WERI-Rb-1 (cell line): Measurements from ENCODE around the gene DNAH5.

Experiments used
- DNase-seq: peaks from one replicate; pipeline ENCODE4 v3.0.0-alpha.2; 2020
- H3K27ac ChIP-seq: fragments of 250-450 bp; sonication (Bioruptor Pico); 2 replicates; pipeline ENCODE4 v1.5.1; 2020; ENCODE audit warnings: mild to moderate bottlenecking, moderate library complexity
- H3K27me3 ChIP-seq: fragments of 250-450 bp; sonication (Bioruptor Pico); 2 replicates; pipeline ENCODE4 v1.5.1; 2021; ENCODE audit warnings: mild to moderate bottlenecking, low read depth, moderate library complexity; ENCODE audit not compliant: insufficient read depth, severe bottlenecking
- H3K36me3 ChIP-seq: fragments of 250-450 bp; sonication (Bioruptor Pico); 2 replicates; pipeline ENCODE4 v1.5.1; 2020; ENCODE audit warnings: mild to moderate bottlenecking, moderate library complexity
- H3K4me3 ChIP-seq: 2 replicates; pipeline ENCODE4 v1.5.1; 2011; ENCODE audit warnings: low read depth, mild to moderate bottlenecking, control low read depth, low read length
- H3K9me3 ChIP-seq: fragments of 250-450 bp; sonication (Bioruptor Pico); 2 replicates; pipeline ENCODE4 v1.5.1; 2021; ENCODE audit warnings: mild to moderate bottlenecking, moderate library complexity; ENCODE audit not compliant: severe bottlenecking
- TF ChIP-seq, protein P1 (sequence below): IDR thresholded peaks from 2 replicates; pipeline ENCODE4 v1.5.1; 2011; ENCODE audit warnings: low read depth, mild to moderate bottlenecking, control low read depth, inconsistent platforms, low read length

DNAH5 gene

DNA sequence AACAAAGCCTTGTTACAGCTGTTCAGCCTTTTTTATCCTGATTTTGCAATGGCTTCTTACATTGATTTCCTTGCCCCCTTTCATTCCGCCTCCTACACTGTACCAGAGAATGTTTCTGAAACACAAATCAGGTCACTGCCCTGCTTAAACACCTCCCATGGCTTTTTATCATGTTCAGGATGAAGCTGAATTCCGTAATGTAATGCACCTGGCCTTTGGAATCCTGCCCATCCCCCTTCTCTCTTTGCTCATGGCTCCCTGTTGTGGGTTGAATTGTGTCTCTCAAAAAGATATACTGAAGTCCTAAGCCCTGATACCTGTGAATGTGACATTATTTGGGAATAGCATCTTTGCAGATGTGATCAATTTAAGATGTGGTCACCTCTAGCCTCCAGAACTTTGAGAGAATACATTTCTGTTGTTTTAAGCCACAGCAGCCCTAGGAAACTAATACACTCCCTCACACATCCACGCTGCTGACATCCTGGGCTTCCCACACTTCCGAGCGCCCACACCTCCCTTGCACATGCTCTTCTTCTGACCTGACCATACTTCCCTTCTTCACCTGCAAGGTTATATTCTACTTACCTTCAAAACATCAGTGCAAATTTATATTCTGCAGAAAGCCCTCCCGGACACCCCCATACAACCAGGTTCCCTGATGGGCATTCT, 101.2 kb downstream of the DNAH5 start:
- Histone ChIP-seq H3K4me3 (no peak overlapping the region), H3K36me3 (no peaks in the 10 kb centered on the region), H3K27me3 (no peaks in the 10 kb centered on the region), H3K9me3 (no peaks in the 10 kb centered on the region), H3K27ac (no peak overlapping the region)
- TF ChIP-seq, protein P1, sequence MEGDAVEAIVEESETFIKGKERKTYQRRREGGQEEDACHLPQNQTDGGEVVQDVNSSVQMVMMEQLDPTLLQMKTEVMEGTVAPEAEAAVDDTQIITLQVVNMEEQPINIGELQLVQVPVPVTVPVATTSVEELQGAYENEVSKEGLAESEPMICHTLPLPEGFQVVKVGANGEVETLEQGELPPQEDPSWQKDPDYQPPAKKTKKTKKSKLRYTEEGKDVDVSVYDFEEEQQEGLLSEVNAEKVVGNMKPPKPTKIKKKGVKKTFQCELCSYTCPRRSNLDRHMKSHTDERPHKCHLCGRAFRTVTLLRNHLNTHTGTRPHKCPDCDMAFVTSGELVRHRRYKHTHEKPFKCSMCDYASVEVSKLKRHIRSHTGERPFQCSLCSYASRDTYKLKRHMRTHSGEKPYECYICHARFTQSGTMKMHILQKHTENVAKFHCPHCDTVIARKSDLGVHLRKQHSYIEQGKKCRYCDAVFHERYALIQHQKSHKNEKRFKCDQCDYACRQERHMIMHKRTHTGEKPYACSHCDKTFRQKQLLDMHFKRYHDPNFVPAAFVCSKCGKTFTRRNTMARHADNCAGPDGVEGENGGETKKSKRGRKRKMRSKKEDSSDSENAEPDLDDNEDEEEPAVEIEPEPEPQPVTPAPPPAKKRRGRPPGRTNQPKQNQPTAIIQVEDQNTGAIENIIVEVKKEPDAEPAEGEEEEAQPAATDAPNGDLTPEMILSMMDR = no peak
- DNase-seq = no peak

DNA sequence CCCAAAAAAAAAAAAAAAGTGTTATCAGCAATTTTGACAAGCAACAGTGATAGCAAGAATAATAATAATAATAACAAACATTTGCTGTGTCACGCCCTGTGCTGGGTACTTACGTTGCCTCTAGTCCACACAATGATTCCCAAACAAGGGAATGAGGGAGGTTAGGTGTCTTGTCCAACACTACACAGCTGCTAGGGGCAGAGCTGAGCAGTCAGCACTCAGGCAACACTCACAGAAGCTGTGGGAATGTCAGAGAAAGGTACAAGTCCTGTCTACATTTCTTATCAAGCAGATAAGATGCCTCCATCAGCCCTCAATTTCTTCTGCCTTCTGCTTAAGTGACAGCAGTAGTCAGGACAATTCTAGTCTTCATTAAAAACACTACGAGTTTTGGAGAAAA, 111.0 kb downstream of the DNAH5 start:
- Histone ChIP-seq H3K27me3 (no peaks in the 10 kb centered on the region), H3K9me3 (no peaks in the 10 kb centered on the region), H3K36me3 (no peaks in the 10 kb centered on the region), H3K27ac (no peak overlapping the region), H3K4me3 (no peak overlapping the region)
- no peak for DNase-seq
- TF ChIP-seq, protein P1 = no peak

DNA sequence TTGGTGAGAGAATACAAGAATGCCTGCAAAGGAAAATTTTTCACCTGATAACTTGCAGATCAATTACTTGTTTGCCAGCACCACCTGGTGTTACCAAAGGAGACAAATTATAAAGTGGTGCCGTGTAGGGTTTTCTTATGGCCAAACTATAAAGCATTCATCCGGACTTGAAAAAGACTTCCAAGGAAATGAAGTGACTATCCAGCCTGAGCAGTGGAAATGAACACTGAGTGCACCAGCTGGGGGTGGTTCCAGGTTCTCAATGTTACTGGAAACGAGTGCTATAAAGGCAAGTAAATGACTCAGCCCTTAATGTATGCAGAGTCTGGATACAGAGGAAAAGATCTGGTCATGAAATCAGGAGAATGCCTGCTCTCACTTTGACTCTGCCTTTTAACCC, 113.1 kb downstream of the DNAH5 start:
- Histone ChIP-seq H3K27me3 (no peaks in the 10 kb centered on the region), H3K4me3 (no peak overlapping the region), H3K27ac (no peak overlapping the region), H3K36me3 (no peaks in the 10 kb centered on the region), H3K9me3 (no peaks in the 10 kb centered on the region)
- no peak for DNase-seq
- TF ChIP-seq, protein P1 = no peak

DNA sequence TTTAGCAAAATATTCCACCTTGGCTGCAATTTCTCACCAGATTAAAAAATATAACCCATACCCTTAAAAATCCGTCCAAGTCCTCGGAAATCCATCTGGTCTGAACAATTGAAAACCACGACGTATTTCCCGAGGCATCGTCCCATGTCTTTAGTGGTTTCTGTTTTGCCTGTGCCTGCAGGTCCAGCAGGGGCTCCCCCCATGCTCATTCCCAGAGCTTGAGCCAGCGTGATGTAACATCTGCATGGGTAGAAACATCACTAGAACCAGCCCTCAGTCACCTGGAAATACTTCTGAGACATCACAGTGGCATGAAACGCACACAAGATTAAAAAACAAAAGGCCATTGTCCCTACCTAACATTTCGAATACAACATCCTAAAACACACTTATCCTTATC, 114.0 kb downstream of the DNAH5 start:
- no peak for DNase-seq
- no peaks in the 10 kb centered on the region for H3K9me3 ChIP-seq
- TF ChIP-seq, protein P1 = no peak
- no peaks in the 10 kb centered on the region for H3K36me3 ChIP-seq
- no peak overlapping the region for H3K4me3 ChIP-seq
- H3K27ac ChIP-seq = no peak overlapping the region
- no peaks in the 10 kb centered on the region for H3K27me3 ChIP-seq

DNA sequence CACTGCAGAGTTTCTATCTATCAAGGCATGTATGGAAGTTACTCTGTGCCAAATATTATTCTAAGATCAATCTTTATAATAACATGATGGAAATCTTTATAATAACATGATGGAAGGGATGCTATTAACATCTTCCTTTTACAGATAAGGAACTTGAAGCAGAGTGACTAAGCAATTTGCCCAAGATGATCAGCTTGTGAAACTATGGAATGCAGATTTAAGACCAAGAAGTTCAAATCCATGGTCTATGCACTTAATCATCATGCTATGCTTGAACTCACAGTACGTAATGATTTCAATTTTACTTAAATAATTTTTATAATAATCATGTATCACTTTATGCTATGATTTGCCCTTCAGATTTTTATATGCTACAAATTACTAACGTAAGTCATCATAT, 123.1 kb downstream of the DNAH5 start:
- no peaks in the 10 kb centered on the region for H3K36me3 ChIP-seq
- no peak overlapping the region for H3K27ac ChIP-seq
- H3K4me3 ChIP-seq = no peak overlapping the region
- TF ChIP-seq, protein P1 = no peak
- H3K27me3 ChIP-seq = no peaks in the 10 kb centered on the region
- DNase-seq = no peak
- no peaks in the 10 kb centered on the region for H3K9me3 ChIP-seq

DNA sequence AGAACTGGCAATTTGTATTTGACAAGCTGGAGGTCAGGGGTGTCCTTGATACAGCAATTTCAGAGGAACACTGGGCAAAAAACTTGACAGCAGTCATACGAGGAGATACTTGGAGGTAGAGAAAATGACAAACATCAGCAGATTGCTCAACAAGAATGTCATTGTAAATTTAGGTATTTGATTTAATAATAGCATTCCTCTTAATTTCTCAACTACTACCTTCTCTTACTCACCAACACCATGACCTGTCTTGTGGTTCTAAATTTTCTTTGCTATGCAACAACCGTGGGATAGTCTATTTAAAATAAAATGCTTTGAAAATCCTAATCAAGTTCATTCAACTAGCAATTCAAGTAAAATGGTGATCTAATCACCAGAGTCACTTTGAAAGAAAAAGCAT, 128.4 kb downstream of the DNAH5 start:
- Histone ChIP-seq H3K9me3 (no peaks in the 10 kb centered on the region), H3K27me3 (no peaks in the 10 kb centered on the region), H3K4me3 (no peak overlapping the region), H3K27ac (no peak overlapping the region), H3K36me3 (no peaks in the 10 kb centered on the region)
- DNase-seq = no peak
- TF ChIP-seq, protein P1 = no peak
